Activated CD4-positive, CD25-positive, alpha-beta regulatory T cell treated with anti-CD3 and anti-CD28 coated beads, Interleukin-2, amount 50 U/mL, for 16 hours (primary cell): ENCODE measurements around the gene FAM53B.

ENCODE experiments used
- DNase-seq: peaks from one replicate; pipeline ENCODE4 v3.0.0-alpha.2; 2020; ENCODE audit warnings: low read depth, low spot score

FAM53B gene

DNA sequence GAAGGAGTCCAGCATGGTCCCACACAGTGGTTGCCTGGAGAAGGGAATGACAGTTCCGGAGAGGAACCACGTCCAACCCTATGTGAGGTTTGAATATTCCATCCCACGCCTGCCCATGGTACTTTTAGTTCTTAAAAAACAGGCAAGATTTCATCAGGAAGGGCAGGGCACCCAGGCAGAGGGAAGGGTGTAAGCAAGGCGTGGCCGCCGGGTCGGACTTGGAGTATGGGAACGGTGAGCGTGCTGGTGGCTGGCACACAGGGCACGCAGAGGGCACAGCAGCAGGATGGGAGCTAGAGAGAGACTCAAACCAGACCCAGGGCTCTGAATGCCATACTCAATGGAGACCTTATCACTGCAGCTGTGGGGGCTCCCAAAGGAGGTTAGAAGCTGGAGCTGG lies 34.3 kb downstream of the FAM53B start:
- no peak for DNase-seq

DNA sequence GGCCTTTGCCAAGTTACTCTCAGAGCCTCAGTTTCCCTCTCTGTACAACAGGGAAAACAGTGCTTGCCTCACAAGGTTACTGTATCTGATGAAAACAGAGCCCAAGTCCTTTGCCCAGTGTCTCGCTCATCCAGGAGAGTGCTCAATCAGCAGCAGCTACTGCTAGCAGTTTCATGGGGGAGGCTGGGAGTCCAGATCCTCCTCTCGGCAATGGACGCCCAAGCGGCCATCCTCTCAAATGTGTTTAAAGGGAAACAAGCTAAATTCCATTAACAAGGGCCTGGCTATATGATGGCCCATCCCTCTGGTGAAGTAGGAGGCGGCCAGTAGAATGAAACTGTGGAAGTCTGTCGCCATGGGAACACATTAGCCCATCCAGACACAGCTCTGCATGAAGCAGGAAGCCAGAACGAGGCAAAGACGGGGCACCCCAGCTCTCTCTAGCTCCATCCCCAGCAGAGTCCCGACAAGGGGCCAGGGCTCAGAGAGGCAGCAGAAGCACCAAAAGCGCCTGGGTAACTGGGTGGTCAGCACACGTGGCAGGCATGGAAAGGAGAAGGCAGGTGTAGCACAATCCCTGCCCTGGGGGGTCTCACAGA lies 35.2 kb downstream of the FAM53B start:
- no peak for DNase-seq

- no peak for DNase-seq
Observed at GRCh38 chr10:124708246-124708779, 35.9 kb downstream of the FAM53B start.

GRCh38 chr10:124707551-124707950 lies 36.6 kb downstream of the FAM53B start:
- DNase-seq: no peak

- DNase-seq: no peak
Observed at GRCh38 chr10:124707144-124707467, 37.1 kb downstream of the FAM53B start.

DNA sequence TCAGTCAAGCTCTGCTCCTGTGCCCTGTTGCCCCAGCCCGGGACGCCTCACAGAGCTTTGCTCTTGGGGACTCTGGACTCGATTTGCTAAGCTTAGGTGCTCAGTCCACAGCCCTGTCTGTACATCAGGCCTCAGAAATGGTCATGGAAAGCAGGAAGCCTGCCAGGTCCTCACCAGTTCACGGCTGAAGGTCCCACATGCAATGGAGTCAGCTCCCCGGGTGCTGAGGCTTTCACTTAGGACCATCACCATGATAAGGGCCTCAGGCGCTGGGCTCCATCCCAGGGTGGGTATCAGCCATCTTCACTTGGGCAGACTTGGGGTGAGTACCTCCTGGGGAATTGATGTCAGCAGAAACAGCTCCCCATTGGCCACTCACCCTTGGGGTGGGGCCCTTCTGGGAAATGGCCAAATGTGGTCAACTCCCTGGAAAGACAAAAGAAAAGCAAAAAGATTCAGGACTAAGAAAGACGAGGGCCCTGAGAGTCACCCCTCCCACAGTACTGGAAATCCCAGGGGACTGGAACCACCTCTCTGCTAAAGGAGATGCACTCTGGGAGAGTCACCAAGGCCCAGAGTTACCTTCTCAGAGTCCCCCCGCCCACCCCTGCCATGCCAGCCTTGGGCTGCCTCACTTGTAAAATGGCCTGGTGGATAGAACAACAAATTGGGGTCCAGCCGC lies 37.6 kb downstream of the FAM53B start:
- no peak for DNase-seq

DNA sequence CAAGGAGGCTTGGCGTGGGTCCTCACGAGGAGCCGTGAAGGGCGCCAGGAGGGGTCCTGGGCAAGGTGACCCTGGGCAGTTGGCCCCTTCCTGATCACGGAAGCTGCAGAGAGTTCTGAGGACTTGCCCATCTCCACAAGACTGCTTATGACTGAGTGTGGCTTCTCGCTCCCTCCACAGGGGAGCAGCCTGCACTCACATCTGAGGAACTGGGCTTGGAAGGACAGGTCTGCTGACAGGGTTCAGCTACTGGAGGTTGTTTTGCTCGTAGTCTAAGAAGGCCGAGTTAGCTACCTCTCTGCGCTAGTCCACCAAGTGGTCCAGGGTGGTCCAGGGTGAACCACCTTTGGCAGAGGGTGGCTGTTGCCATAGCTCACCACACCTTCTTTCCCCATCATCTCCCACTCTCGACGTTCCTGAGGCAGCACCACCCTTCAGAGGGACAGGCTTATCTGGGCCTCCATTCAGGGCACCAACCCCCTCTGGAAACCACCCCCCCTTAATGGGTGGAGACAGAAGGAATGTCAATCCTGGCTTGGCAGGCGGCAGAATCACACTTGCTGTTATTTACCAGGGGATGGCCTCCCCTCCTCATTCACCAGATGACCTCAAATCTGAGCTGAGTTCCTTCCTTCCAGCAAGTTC lies 38.2 kb downstream of the FAM53B start:
- no peak for DNase-seq

DNA sequence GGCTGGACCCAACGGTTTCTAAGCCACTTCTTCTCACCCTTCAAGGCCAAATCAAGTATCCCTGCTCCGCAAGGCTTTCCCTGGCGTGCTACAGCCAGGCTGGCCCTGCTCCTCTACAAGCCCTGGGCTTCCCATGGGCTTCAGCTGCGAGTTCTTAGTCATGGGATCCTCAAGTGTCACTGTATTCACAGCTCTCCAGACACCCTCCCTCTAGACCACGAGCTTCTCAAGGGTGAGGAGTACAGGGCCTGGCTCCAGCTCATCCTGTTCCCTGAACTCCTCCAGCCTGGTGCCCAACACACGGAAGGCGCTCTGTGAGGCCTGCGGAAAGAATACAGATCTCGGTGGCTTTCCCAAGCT lies 38.8 kb downstream of the FAM53B start:
- no peak for DNase-seq

GRCh38 chr10:124704428-124705380 lies 39.5 kb downstream of the FAM53B start:
- DNase-seq: no peak

DNA sequence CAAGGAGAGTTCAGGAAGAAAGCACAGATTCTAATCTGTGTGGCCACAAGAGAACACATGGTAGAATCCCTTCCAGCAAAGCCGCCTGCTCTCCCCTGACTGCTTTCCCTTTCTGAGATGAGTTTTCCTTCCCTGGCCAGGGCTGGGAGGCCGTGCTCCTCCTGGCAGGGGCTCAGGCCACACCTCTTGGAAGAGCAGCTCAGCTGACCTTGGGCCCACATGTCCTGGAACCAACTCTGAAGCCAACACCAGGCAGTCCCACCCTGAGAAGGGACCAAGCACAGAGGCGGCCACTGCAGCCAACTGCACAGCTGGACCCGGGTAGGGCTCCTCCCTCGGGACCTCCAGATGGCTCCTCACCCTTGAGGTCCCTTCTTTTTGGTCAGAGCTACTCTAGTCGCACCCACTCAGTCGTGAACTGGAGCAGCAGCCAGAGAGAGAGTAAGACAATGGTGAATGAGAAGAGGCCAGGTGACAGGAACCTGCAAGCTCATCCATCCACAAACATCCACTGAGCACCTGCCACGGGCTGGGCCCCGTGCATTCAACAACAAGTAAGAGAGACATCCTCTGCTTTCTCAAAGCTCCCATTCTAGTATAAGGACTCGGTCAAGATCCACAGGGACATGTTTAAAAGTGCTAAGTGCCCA lies 40.3 kb downstream of the FAM53B start:
- no peak for DNase-seq

DNA sequence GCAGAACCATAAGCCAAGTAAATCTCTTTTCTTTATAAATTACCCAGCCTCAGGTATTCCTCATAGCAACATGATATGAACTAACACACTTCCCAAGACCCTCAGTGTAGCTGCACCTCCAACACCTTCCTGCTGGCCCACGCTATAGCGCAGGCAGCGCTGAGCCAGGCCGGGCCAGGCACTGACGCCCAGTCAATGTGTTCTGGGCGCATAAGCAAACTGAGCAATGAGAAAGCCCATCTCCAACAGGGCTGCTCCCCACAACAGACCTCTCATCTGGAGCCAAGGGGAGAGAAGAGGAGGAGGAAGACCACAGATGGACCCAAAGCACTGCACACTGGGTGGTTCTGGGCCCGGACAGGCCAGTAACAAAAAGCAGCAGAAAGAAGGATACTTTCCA lies 40.8 kb downstream of the FAM53B start:
- DNase-seq: no peak

DNA sequence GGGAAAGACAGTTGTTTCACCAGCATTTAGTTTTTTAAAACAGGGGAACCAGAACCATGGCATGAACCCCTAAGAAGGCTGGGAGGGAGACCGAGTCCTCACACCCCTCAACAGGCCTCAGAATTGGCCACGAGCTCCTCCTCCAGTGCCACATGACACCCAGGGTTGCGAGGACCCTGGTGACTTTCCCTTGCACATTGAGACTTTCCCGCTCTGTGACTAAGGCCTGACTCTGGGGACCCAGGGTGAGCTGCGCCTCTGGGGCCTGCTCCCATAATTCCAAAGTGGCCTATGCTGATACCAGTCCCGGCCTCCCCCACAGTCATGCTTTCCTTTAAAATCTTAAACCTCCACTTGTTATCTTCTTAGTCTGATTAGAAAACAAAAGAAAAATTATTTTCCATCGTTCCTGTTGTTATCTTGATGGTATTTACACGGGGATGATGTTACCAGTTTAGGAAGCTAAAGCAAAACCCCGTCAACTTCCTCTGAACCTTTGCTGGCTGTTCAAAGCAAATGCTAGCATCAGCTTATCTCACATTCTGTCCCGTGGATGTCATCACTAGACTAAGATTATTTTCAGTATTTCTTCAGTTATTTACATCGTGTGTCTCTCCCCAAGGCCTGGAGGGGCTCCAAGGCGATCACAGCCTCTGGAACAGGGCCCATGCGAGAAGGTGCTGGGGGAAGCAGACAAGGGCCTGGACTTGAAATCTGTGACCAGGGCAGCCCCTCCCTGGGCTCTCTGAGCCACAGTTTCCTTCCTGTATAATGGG lies 42.1 kb downstream of the FAM53B start:
- no peak for DNase-seq

GRCh38 chr10:124701435-124701834 lies 42.7 kb downstream of the FAM53B start:
- DNase-seq: no peak

- no peak for DNase-seq
Observed at GRCh38 chr10:124701038-124701365, 43.2 kb downstream of the FAM53B start.

DNA sequence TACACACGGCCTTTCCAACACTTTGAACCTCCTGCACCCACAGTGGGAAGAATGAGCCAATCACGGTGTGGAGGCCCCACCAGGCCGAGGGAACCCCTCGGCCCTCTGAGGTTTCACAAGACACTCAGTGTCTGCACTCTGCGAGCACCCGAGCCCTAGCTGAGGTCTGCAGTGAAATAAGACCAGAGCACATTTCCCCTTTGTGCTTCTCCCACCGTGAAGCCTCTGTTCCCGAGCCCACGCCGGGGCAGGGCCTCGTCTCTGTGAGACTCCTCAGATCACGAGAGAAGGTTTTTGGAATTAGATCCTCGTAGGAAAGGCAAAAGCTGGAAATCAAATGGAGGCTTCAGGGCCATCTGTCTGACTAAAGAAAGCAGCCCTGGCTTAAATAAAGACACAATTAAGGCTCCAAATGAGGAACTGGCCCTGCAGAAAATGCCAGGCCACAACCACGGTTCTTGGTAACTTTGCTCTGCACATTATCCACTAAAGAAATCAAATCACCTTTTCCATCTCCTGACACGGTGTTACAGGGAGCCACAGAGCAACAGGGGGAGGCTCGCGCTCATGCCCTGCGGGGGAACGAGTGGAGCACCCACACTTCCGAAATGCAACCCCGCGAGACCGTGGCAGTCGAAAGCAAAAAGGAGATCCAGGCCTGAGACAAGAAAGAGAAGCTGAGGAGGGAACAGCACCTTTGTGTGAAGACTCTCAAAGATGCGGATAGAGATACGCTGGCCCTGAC lies 43.7 kb downstream of the FAM53B start:
- no peak for DNase-seq

- no peak for DNase-seq
Observed at GRCh38 chr10:124699471-124700292, 44.5 kb downstream of the FAM53B start.

DNA sequence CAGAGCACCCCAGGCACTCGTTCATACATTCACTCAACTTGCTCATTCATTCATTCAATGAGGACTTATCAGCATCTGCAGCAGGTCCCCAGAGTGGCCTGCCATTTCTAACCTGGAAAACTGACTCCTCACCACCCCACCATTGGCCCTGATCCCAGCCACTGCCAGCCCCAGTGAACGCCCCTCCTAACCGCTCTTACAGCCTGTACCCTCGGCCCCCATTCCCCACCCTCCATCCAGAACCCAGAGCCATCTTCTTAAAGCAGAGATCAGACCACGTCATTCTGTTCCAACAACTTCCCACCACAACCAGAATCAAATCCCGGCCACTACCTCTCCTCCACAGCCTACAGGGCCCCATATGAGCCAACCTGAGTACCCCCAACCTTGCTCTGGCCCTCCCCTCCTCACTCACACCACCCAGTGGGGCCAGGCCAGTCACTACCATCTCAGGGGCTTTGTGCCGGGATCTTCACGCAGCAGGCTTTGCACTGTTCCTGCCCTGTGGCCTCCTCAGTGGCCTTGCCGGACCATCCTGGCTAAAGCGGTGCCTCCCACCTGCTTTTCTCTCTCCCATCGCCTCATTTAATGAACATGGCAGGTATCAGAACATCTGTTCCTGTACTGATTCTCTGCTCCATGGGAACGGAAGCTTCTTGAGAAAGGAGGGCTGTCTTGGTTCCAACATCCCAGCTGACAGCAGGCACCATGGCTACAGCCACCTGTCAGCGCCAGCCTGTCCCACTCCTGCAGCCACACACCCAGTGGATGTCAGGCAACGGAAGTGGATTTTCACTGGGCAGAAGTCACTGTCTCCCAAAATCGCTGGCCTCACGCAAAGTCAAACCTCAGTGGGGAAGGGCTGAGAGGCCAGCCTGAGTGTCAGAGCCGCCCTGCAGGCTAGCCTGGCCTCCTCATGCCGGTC lies 45.4 kb downstream of the FAM53B start:
- DNase-seq: no peak
